Lower leg skin (tissue), 4 donors: ENCODE measurements around the gene NPC1. TPM values are rescaled to one million over a fixed set of nuclear protein-coding genes. Genes with fewer than 3 reads are reported as not detected.

Experiments used
- DNase-seq, 2 donors: peaks; one replicate each; pipeline ENCODE4 v3.0.0-alpha.2; 2019; ENCODE audit warnings: low spot score in 2 of 2
- H3K4me3 ChIP-seq: fragments of 200-600 bp; sonication (generic); 2 replicates; pipeline ENCODE4 v1.5.1; 2017; ENCODE audit warnings: mild to moderate bottlenecking, low read depth; ENCODE audit not compliant: poor library complexity, severe bottlenecking
- CTCF ChIP-seq, 3 donors: fragments of 450-650 bp; IDR thresholded peaks; one replicate each; pipeline ENCODE4 v1.5.1; 2016; ENCODE audit warnings: antibody characterized with exemption in 3 of 3, mild to moderate bottlenecking in 3 of 3, moderate library complexity in 2 of 3
- POLR2A ChIP-seq, 2 donors: fragments of 450-650 bp; IDR thresholded peaks; one replicate each; pipeline ENCODE4 v1.6.1; 2016 to 2017; ENCODE audit warnings: antibody characterized with exemption in 2 of 2, mild to moderate bottlenecking in 1 of 2, moderate library complexity in 1 of 2
- WGBS, 2 donors: methylation state at CpG; one replicate each; pipeline ENCODE4 v1.1.5; 2018; 5-methylcytosine and 5-hydroxymethylcytosine counted together
- intact Hi-C: fragments of 100-400 bp; cut with DNase I; formaldehyde crosslinking; loops from one replicate; pipeline ENCODE4 v1.15.0; 2023; ENCODE audit warnings: low total_unique reads
- total RNA-seq, 4 donors: library from RNA; depleted of rRNA; stranded (reverse); fragments of >200 nt; gene quantifications; one replicate each; pipeline ENCODE4 v1.1.0, GENCODE V29; 2016

The NPC1 gene
- total RNA-seq, 4 donors from 2014 or later: 75.1 to 114 (median 100) TPM

GRCh38 chr18:23626451-23627279, 40.4 kb upstream of the NPC1 start:
- 48 to 53% methylated on average over 4 of the region's 4 CpGs for WGBS, 2 donors
- intact Hi-C loops: loop anchor here (10.0 kb wide), 2 partner anchors 188 to 298 kb away; no protein-coding TSS in a partner anchor
- TF ChIP-seq POLR2A (IDR thresholded peaks at IDR 0.05) (no peak), CTCF (IDR thresholded peaks at IDR 0.05) (no peak)

GRCh38 chr18:23623040-23623439, 36.7 kb upstream of the NPC1 start:
- no peak for DNase-seq
- H3K4me3 ChIP-seq: no peak overlapping the region
- TF ChIP-seq CTCF (IDR thresholded peaks at IDR 0.05) (no peak), POLR2A (IDR thresholded peaks at IDR 0.05) (no peak)
- 91 to 96% methylated on average over 3 of the region's 3 CpGs for WGBS, 2 donors
- intact Hi-C loops: loop anchor here (5.0 to 10.0 kb wide), 3 partner anchors 79 to 302 kb away; no protein-coding TSS in a partner anchor

More at GRCh38 chr18:23626451-23627279, 40.4 kb upstream of the NPC1 start:
- no peak for DNase-seq
- no peak overlapping the region for H3K4me3 ChIP-seq

- TF ChIP-seq POLR2A (IDR thresholded peaks at IDR 0.05): no peak
- TF ChIP-seq CTCF (IDR thresholded peaks at IDR 0.05): no peak
- no peak for DNase-seq
- no peak overlapping the region for H3K4me3 ChIP-seq
- intact Hi-C loops: no loop called here
- whole genome bisulfite sequencing, 2 donors: 1 to 2% methylated on average over 32 to 34 of the region's 41 CpGs
Measured at GRCh38 chr18:23619388-23619881, 33.1 kb upstream of the NPC1 start.

- TF ChIP-seq CTCF (IDR thresholded peaks at IDR 0.05): no peak
- no peak for TF ChIP-seq POLR2A (IDR thresholded peaks at IDR 0.05)
- intact Hi-C loops: no loop called here
- H3K4me3 ChIP-seq: no peak overlapping the region
- 39 to 41% methylated on average over 18 of the region's 18 CpGs for WGBS, 2 donors
- DNase-seq: no peak
Measured at GRCh38 chr18:23618862-23619387, 32.6 kb upstream of the NPC1 start.

- intact Hi-C loops: no loop called here
- 78 to 82% methylated on average over 4 of the region's 4 CpGs for WGBS, 2 donors
- DNase-seq: no peak
- TF ChIP-seq POLR2A (IDR thresholded peaks at IDR 0.05): no peak
- TF ChIP-seq CTCF (IDR thresholded peaks at IDR 0.05): no peak
- H3K4me3 ChIP-seq: no peak overlapping the region
Measured at GRCh38 chr18:23617412-23618014, 31.2 kb upstream of the NPC1 start.
